Activated CD8-positive, alpha-beta memory T cell treated with anti-CD3 and anti-CD28 coated beads for 1 hour (primary cell): ENCODE measurements around the gene ADAP1.
"Not testable (repeated sequence)": the region's sequence is repeated elsewhere in the genome, so short reads cannot be mapped to it uniquely, and the experiment has no call there.

Experiments
- DNase-seq, 2 donors: peaks; one replicate each; pipeline ENCODE4 v3.0.0-alpha.2; 2020; ENCODE audit warnings: low read depth in 1 of 2; ENCODE audit errors: extremely low read depth in 1 of 2

The ADAP1 gene

GRCh38 chr7:885261-885892, 69.1 kb downstream of the ADAP1 start:
- DNase-seq: no peak

GRCh38 chr7:884191-885003, 70.1 kb downstream of the ADAP1 start:
- no peak for DNase-seq

- no peak for DNase-seq
These were observed 71.1 kb downstream of the ADAP1 start for GRCh38 chr7:883055-884021.

- DNase-seq: no peak
These were observed 72.0 kb downstream of the ADAP1 start for GRCh38 chr7:882336-883035.

- DNase-seq: no peak
These were observed 72.8 kb downstream of the ADAP1 start for GRCh38 chr7:881441-882234.

GRCh38 chr7:880450-880849, 74.0 kb downstream of the ADAP1 start:
- no peak for DNase-seq

- DNase-seq: no peak
These were observed 74.8 kb downstream of the ADAP1 start for GRCh38 chr7:879706-880105.

- DNase-seq: no peak
These were observed 75.4 kb downstream of the ADAP1 start for GRCh38 chr7:879093-879492.

GRCh38 chr7:877312-878232, 76.9 kb downstream of the ADAP1 start:
- no peak for DNase-seq

- no peak for DNase-seq
These were observed 77.5 kb downstream of the ADAP1 start for GRCh38 chr7:876972-877311.

GRCh38 chr7:876077-876971, 78.2 kb downstream of the ADAP1 start, which contains the start of gene GET4:
Gene GET4, plus strand, starts transcription at chr7:876554. Its CDS starts 92 bp downstream, at chr7:876646.
- peak; percentile 76 to 94 for DNase-seq

GRCh38 chr7:875476-876076, 78.9 kb downstream of the ADAP1 start:
- DNase-seq: no peak

GRCh38 chr7:875051-875450, 79.4 kb downstream of the ADAP1 start:
- no peak for DNase-seq

- DNase-seq: no peak
These were observed 80.3 kb downstream of the ADAP1 start for GRCh38 chr7:874031-874749.

GRCh38 chr7:873367-874002, 81.0 kb downstream of the ADAP1 start:
- DNase-seq: peak in 1 of 2 donors; percentile 45

- not testable (repeated sequence) for DNase-seq
These were observed 81.8 kb downstream of the ADAP1 start for GRCh38 chr7:872685-873084.
